Stimulated activated CD8-positive, alpha-beta memory T cell treated with anti-CD3 and anti-CD28 coated beads, Interleukin-7, amount 100 ng/mL, for 24 hours (primary cell): ENCODE results near the gene TLR5.

Source experiments
- DNase-seq: peaks from one replicate; pipeline ENCODE4 v3.0.0-alpha.2; 2020; ENCODE audit warnings: low read depth

The TLR5 gene

DNA sequence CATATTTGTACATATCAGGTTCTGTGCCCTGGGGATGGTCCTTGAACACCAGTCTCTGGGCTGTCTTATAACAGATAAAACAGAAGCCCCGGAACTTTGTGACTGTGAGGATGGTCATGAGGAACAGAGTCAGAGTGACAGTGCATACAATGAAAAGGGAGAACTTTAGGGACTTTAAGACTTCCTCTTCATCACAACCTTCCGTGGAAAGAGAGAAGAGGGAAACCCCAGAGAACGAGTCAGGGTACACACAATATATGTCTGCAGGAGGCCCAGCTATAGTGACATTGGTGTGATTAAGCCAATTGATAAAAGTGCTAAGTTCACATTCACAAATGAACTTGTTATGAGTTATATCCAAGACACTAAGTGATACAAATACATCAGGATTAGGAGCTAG is 32.1 kb downstream of the TLR5 start:
- no peak for DNase-seq

DNA sequence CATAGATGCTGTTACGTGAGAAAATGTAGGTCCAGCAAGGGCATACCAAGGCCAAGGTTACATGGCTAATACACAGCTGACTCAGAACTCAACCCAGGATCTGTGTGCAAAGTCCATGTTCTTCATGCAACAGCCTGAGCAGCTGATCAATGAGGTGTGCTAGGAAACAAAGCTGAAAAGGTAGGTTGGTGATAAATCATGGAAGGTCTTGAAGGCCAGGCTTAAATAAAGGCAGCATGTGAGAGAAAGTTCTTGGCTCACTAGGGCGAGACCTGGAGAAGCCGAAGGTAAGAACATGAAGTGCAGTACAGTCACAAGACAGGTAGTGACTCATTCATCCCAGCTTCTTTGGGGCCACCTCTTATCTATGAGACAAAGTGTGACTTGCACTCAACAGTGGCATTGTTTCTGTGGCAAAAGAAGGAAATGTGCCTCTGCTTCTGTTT is 33.4 kb downstream of the TLR5 start:
- no peak for DNase-seq

DNA sequence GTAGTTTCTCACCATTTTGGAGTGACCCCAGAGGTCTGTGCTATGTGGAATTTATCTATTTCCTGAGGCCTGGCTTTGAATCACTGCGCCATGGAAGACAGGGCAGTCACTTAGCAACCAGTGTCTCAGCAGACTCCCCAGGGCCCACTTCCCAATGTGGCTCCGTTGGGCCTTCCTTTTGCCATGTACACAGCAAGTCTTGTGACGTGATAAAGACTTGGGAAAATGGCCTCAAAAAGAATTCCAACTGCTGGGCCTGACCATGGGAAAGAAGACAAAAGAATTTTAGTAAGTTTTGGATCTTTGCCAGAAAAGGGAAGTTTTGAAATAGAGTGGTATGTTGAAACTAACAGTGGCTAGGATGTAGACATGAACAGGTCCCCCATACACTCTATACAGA is 36.2 kb downstream of the TLR5 start:
- no peak for DNase-seq

DNA sequence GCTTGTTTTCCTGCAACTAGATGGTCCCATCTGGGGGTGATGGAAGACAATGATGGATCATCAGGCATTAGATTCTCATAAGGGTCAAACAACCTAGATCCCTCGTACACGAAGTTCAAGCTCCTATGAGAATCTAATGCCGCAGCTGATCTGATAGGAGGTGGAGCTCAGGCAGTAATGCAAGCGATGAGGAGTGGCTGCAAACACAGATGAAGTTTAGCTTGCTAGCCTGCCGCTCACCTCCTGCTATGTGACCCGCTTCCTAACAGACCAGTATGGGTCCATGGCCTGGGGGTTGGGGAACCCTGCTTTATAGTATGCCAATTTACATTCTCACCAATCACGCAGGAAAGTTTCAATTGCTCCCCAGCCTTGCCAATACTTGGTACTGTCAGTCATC is 37.5 kb downstream of the TLR5 start:
- DNase-seq = no peak

DNA sequence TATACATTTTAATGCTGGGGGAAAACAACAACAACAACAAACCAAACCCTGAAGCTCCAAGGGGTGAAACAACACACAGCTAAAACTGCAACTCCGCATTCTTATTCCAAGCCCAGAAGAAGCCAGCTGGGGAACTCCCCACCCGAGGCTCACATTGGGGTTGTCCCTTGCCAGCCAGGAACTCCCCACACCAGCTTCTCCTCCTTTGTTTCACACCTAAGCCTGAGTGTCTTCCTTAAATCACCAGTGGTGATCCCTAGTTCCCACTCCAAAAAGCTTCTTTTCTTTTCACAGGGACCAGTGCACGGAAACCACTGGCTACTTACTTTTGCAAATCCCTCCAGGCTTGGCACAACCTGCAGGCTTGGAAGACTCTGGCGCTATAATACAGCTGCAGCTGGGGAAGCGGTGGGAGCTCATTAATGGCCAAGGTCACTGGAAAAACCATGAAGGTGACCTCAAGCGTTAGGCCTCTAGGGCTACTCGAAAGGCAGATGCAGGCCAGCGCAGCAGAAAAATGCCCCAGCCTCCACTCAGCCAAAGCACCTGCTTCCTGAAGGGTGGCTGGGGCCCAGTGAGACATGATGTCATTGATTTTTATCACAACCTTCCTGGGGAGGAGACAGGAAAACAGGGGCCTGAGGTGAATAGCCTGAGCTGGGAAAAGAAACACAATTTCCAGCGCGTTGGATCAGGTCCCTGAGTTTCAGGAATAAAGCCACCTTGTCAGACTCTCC is 40.1 kb downstream of the TLR5 start:
- DNase-seq = no peak

DNA sequence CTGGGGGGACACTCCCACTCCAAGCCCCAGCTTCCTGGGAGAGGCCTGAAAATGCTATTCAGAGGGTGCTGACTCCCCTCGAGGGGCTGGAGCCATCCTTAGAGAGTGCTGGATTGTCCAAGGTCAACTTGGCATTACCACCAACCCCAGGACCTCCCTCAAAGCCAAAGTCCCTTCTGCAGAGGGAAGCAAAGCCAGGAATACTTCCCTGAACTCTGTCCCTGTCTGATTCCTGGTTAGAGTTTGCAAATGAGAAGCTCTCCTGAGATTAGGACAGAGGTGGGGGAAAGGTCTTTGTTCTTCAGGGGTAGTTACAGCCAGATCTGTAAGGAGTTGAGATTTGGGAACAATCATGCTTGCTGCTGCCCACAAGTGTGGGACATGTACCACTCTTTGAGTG is 45.3 kb downstream of the TLR5 start:
- DNase-seq = no peak

DNA sequence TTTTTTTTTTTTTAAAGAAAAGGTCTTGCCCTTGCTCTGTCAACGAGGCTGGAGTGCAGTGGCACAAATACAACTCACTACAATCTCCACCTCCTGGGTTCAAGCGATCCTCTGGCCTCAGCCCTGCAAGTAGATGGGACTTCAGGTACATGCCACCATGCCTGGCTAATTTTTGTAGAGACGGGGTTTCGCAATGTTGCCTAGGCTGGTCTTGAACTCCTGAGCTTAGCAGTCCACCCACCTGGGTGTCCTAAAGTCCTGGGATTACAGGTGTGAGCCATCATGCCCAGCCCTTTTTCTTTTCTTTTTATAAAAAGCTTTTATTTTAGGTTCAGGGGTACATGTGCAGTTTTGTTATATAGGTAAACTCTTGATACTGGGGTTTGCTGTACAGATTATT is 47.2 kb downstream of the TLR5 start:
- DNase-seq = no peak

DNA sequence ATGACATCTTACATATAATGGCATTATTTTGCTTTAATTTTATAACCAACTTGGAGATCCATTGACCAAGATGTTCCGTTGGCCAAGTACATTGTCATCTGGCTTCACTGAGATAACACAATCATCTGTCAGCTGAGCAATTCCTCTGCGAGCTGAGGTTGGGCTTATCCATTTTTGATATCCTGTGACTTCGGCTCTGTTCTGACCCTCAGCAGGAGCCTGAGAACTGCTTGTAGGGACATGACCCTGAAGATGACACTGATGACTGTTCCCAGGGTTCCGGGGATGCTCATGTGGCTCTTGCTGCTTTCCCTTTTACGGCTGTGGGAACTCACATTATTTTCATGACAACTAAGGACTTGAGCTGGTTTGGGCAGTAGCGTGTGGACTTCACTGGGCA is 51.2 kb downstream of the TLR5 start:
- no peak for DNase-seq

DNA sequence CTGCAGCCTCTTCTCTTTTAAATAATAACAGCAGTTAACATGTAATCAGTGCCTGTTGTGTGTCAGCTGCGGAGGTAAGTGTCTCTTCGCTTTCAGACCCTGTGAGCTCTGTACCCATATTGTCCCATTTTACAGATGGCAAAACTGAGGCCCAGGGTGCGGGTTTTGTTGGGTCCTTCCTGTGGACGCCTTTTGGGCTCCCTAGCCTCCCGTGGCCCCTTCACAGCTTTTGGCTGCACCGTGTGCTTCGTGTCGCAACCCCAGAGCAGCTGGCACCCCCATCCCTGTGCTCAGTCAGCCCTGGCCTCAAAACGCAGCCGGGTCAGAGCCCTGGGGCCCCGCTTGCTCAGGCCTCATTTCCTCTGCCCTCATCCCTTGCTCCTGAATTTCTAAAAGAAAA is 53.8 kb downstream of the TLR5 start:
- no peak for DNase-seq

DNA sequence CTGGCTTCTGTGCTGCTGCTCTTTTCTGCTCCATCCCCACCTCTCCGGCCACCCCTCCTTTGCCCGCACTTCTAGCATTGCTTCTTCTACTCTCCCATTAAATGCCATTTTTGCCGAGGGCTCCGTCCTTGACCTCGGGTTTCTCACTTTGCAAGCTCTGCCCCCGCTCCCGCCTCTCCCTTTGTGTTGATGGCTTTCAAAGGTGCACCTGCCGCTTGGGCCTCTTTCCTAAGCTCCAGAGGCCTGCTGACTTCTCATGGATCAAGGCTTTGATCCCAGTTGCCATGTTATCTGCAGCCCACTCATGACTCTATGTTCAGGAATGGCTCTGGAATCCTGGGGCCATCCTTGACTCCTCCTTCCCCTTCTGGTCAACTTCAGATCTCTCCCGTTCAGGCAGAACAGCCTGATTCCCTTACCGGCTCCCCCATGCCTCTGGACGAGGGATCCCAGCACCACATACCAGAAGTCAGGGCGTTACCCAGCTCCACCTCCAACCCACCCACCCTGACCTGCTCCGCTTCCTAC is 54.3 kb downstream of the TLR5 start:
- no peak for DNase-seq

DNA sequence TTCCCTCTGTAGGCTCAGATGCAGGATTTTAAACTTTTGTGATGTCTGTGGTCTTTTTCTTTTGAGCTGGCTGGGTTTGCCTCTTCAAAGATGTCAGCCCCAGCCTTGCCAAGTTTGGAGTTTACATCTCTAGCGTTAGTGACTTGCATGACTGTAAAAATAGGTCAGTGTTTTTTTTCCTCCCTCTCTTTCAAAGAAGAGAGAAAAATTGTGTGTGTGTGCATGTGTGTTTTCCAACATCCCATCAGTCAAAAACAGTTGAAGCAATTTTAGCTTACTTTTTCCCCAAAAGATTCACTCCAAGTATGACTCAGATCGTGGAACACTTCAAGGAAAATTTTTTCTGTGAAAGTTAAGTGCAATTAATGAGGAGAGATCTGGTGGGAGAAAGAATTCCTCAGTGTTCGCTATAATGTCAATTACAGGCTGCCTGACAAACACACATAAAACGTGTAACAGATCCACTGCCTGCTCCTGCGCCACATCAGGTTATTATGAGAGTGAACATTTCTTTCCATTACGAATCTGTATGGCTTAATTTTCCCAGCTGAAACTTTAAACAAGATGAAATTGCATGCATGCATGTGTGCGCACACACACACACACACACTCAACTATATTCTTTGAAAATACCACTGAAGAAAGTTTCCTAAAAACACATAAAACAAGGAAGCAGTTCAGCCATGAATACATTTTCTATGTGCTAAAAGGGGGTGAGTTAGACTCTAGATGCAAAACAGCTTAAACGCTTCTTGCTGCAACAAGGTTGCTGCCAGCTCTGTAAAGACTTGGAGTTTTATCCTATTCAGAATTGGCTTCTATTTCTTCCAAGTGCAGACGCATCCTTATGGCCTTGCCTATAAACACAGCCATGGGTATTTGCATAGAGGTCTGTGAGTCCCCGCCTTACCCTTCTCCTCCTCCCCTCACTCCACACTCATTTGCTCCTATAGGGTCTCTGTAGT is 55.5 kb downstream of the TLR5 start:
- no peak for DNase-seq

DNA sequence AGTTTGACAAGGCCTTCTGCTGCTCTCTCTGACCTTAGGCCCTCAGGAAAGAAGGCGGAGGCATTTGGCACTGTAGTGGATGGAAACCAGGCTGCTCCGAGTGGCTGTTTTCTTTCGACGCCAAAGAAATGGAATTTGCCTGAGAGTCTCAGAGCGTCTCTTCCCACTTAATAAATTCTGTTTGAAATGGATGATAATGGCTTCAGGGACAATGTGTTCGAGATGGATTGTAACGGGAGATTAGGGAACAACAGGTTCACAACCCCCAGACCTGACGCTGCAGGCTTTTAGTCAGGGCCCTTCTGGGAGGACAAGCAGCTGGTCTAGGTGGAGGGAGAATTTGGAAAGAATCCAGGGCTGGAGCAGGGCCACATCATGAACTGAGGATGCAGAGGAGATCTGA is 58.6 kb downstream of the TLR5 start:
- no peak for DNase-seq

DNA sequence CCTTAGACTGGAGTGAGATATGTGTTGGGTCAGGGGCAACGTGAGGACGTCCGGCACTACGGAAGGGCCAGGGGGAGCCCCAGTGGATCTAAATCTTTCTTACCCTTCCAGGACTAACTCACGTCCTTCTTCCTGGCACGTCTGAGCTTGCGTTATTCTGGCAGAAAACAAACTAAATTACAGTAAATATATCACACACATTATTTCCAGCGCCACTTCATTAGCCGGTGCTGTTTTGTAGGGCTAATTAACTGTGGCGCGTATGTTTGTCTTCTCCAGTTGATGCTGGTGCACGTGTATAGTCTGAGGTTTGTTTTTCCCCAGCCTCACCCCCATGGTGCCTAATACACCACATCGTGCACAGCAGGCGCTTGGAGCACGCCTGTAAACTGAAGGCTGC is 59.2 kb downstream of the TLR5 start:
- DNase-seq = no peak

DNA sequence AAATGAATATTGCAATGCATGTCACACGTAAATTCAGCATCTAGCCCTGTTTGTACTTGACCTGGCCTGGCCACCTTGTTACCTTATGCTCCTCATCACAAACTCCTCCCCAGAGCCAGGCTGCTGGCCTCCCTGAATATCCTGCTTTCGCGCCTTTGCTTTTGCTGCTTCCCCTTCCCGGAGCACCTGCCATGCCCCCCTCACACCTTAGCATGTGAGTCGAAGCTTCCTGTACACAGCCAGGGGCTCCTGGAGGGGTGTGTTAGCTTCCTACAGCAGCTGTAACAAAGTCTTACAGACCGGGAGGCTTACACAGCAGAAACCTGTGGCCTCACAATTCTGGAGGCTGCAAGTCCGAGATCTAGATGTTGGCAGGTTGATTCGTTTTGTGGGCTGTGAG is 60.1 kb downstream of the TLR5 start:
- DNase-seq = no peak

DNA sequence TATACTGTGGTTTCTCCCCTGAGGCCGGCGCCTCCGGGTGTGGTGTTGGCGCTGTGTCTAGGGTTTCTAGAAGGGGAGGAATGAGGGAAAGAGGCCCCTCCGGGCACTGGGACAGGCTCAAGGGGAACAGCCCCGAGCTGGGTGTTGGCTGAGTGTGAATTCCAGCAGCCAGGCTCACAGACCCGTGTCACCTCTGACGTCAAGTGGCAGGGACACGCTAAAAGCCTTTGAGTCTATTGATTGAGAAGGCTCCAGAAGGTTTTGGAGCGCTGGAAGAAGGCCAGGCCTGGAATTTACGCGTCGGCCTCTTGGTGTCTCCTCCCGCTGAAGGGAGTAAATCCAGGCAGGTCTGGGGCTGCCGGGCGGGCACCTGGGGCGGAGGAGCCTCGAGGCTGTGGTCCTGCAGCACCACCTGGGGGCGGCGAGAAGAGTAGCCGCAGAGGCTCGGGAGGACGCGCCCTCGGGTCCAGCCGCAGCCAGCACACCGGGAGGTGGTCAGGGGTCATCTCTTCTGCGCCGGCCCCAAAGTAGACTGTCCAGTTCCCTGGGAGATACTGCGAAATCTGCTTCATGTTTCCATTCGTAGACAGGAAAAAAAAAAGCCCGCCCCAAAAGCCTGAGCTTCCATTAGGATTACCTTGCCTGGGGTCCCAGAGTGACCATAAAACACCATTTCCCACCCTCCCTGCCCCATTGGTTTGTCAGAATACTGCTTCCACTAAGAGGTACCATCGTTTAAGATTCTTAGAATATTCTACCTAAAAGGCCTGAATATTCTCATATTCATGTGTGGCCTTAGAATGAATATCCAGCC is 61.7 kb downstream of the TLR5 start:
- DNase-seq = peak; percentile 46

DNA sequence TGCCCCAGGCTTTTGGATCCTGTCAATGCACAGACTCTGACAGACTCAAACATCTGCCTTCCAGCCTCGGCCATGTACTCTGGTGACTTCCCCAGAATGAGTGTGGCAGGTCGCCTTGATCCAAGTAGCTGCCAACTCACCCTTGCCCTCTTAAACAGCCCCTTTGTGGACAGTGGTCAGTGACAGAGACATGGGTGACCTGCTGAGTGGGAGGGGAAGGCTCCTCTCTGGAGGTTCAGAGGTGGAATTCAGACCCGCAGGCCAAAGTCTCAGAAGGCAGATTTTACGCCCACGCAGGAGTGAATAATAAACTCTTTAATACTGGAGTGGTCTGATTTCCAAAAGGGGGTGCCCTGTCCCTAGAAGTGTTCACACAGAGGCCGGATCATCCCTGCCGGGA is 63.5 kb downstream of the TLR5 start:
- DNase-seq = no peak

DNA sequence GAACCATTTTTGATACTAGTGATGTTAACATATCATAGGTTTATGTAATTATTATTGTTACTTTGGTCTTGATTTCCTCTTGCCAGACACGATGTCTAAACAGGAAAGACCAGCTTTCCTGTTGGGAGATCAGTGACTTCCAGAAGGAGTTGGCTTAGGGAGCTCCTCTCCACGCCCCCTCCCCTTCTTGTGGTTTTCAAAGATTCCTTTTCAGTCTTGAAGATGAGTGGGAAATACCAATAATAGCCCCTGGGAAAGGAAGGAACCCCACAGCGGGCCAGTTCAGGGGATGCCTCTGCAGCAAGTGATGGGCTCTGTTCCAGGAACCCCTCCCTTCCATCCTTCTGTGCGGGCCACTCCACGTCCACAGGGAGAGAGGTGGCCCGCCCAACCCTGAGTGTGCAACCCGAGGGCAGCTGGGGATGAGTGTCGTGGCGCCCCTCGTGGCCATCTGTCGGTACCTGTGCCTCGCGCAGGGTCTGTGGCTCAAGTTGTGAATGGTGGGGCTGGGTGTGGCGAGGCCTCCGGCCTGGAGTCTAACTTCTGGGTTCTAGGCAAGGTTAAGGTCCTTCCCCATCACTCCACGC is 65.7 kb downstream of the TLR5 start:
- DNase-seq = no peak

DNA sequence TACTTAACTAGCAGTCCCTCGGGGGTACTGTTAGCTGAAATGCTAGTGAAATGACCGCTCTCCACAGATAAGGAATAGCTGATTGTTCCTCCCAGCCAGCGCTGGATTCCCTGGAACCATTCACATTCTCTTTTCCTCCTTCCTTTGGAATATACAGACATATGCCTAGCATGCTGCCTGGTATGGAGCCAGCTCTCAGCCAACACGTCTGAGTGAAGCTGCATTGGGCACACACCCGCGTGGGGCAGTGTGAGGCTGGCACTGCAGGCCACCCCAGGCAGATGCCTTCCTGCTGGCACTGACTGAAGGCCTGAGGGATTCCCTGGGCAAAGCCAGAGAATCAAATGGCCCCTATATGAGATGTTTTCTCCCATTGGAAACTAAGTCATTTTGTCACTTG is 66.7 kb downstream of the TLR5 start:
- DNase-seq = no peak

DNA sequence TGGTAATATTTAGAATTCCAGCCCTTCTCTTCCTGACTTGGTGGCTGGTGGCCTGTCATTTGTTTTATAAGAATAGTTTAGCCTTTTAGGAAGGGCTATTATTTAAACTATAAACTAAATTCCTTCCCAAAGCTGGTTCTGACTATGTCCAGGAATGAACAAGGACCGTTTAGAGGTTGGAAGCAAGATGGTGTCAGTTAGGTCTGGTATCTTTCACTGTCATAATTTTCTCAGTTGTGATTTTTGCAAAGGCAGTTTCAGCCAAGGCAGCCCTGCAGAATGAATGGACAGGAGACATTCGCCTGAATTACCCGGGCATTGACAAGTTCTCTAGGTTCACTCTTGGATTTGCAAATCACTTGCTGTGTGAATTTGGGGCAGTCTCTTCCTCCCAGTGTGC is 67.2 kb downstream of the TLR5 start:
- DNase-seq = no peak

DNA sequence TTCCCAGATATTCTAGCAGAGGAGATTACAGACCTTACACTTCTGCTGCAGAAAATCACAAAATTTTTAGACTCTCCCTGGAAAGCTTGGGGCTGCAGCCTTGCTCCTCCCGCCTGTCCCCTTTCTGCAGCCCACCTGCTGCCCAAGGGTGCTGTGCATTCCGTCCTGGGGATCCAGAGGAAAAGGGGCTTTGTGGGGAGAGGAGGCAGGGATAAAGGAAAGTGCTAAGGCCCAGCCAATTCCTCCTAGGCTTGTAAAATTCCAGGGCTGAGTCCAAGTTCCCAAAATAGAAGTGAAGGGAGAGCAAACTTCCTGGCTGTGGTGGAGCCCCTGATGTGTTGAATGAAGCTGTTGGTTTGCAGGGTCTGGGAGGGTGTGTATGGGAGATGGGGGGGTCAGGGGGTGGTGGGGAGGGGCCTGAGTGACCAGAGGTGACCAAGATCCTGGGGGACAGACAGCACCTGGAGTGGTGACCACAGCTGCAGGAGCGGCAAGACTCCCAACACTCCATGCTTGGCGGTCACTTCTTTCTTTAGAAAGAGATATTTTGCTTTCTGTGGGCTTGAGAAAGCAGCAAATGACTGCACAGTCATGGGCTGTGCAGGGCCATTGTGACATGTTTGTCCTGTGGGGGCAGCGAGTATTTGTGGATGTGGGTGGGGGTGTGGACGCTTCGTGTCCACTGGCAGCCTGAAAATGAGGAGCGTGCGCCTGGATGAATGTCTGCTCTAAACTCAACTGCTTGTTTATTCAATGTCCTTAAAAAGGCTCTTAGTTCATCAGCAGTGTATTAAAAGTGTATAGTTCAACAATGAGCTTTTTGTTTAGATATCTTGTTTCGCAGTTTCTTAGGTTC is 68.4 kb downstream of the TLR5 start:
- no peak for DNase-seq
